Endometrial microvascular endothelial cells (primary cell): ENCODE results near the gene GRIK1. TPM values are rescaled to one million over a fixed set of nuclear protein-coding genes. Genes with fewer than 3 reads are reported as not detected.
"Not testable (repeated sequence)": the region's sequence is repeated elsewhere in the genome, so short reads cannot be mapped to it uniquely, and the experiment has no call there.

ENCODE experiments used
- in situ Hi-C: cut with HindIII; loops from 2 replicates; pipeline ENCODE4 v1.10.0; 2017; ENCODE audit warnings: low sequenced_read_pairs, low pct_unique_long_range_greater_than_20kb; ENCODE audit errors: inconsistent ontology term
- total RNA-seq: library from RNA; depleted of rRNA; stranded (reverse); fragments of >200 nt; gene quantifications from one replicate; pipeline ENCODE4 v1.2.3, GENCODE V29; 2015; ENCODE audit errors: inconsistent ontology term

Gene GRIK1
- total RNA-seq, result not detected

GRCh38 chr21:29939924-29940275, at the start of gene GRIK1:
Gene GRIK1 (minus strand): TSS chr21:29939996.
- in situ Hi-C loops, result no loop called here

- in situ Hi-C loops, result no loop called here
Observed at GRCh38 chr21:29987762-29988161, 48.0 kb upstream of the GRIK1 start.

GRCh38 chr21:29985866-29986265, 46.1 kb upstream of the GRIK1 start:
- in situ Hi-C loops, result no loop called here

GRCh38 chr21:29979043-29979442, 39.2 kb upstream of the GRIK1 start:
- in situ Hi-C loops, result no loop called here

- in situ Hi-C loops, result no loop called here
Observed at GRCh38 chr21:29975776-29976175, 36.0 kb upstream of the GRIK1 start.

- in situ Hi-C loops, result no loop called here
Observed at GRCh38 chr21:29973258-29973657, 33.5 kb upstream of the GRIK1 start.

- in situ Hi-C loops, result no loop called here
Observed at GRCh38 chr21:29961291-29962027, 21.7 kb upstream of the GRIK1 start.

- in situ Hi-C loops, result no loop called here
Observed at GRCh38 chr21:29958551-29958950, 18.8 kb upstream of the GRIK1 start.

GRCh38 chr21:29958035-29958434, 18.2 kb upstream of the GRIK1 start:
- in situ Hi-C loops, result not testable (repeated sequence)

- in situ Hi-C loops, result no loop called here
Observed at GRCh38 chr21:29953690-29954089, 13.9 kb upstream of the GRIK1 start.

- in situ Hi-C loops, result no loop called here
Observed at GRCh38 chr21:29953072-29953471, 13.3 kb upstream of the GRIK1 start.

- in situ Hi-C loops, result no loop called here
Observed at GRCh38 chr21:29951911-29952310, 12.1 kb upstream of the GRIK1 start.

- in situ Hi-C loops, result no loop called here
Observed at GRCh38 chr21:29949991-29950390, 10.2 kb upstream of the GRIK1 start.

GRCh38 chr21:29947119-29947518, 7.3 kb upstream of the GRIK1 start:
- in situ Hi-C loops, result no loop called here

GRCh38 chr21:29943885-29944284, 4.1 kb upstream of the GRIK1 start:
- in situ Hi-C loops, result no loop called here

GRCh38 chr21:29942034-29942433, 2.2 kb upstream of the GRIK1 start:
- in situ Hi-C loops, result no loop called here

- in situ Hi-C loops, result no loop called here
Observed at GRCh38 chr21:29940991-29941390, 1.2 kb upstream of the GRIK1 start.

- in situ Hi-C loops, result no loop called here
Observed at GRCh38 chr21:29940361-29940760, 565 bp upstream of the GRIK1 start.

- in situ Hi-C loops, result no loop called here
Observed at GRCh38 chr21:29939104-29939923, 482 bp downstream of the GRIK1 start.

GRCh38 chr21:29938776-29939103, 1.1 kb downstream of the GRIK1 start:
- in situ Hi-C loops, result no loop called here
